Measurements from ENCODE around the gene ZNRD2. TPM values are rescaled to one million over a fixed set of nuclear protein-coding genes. Genes with fewer than 3 reads are reported as not detected.

ZNRD2 gene
- total RNA-seq, 1 experiment from 2014 or later: 31.7 TPM

- Histone ChIP-seq H3K4me1 (ENCODE audit: low read length) (peaks cover 19% of the 10 kb centered on the region), H4K20me1 (ENCODE audit: insufficient read depth, low read depth, low read length) (no peaks in the 10 kb centered on the region), H2AFZ (ENCODE audit: low read length) (no peak overlapping the region), H3K4me3 (ENCODE audit: low read length) (no peak overlapping the region), H3K4me2 (ENCODE audit: low read depth, low read length, poor library complexity, severe bottlenecking) (no peak overlapping the region), H3K9ac (ENCODE audit: low read length) (no peak overlapping the region), H3K9me3 (ENCODE audit: low read length) (no peaks in the 10 kb centered on the region), H3K79me2 (ENCODE audit: low read length) (no peaks in the 10 kb centered on the region), H3K27ac (ENCODE audit: low read length) (no peak overlapping the region), H3K27me3 (ENCODE audit: low read length) (no peaks in the 10 kb centered on the region), H3K36me3 (ENCODE audit: insufficient read depth, low read length) (no peaks in the 10 kb centered on the region), H3K9me2 (replicated peaks; ENCODE audit: insufficient read depth, low read length) (no peaks in the 10 kb centered on the region)
- no peak for DNase-seq
Observed at GRCh38 chr11:65557280-65558001, 12.8 kb upstream of the ZNRD2 start.

- no peaks in the 10 kb centered on the region for H3K27me3 ChIP-seq (ENCODE audit: low read length)
- DNase-seq: peak; percentile 56
- peak within 1 kb of the TSS; percentile 43; the same call in 1 of the 2 replicates for H3K4me3 ChIP-seq (ENCODE audit: low read length)
- H3K4me2 ChIP-seq (ENCODE audit: low read depth, low read length, poor library complexity, severe bottlenecking): peak within 1 kb of the TSS; percentile 55
- H3K9me2 ChIP-seq (replicated peaks; ENCODE audit: insufficient read depth, low read length): no peaks in the 10 kb centered on the region
- H3K9ac ChIP-seq (ENCODE audit: low read length): peak within 1 kb of the TSS; percentile 47
- no peaks in the 10 kb centered on the region for H3K36me3 ChIP-seq (ENCODE audit: insufficient read depth, low read length)
- no peak within 1 kb of the TSS for H3K27ac ChIP-seq (ENCODE audit: low read length)
- H4K20me1 ChIP-seq (ENCODE audit: insufficient read depth, low read depth, low read length): no peaks in the 10 kb centered on the region
- H2AFZ ChIP-seq (ENCODE audit: low read length): no peak within 1 kb of the TSS
- peaks cover 19% of the 10 kb centered on the region for H3K4me1 ChIP-seq (ENCODE audit: low read length)
- no peaks in the 10 kb centered on the region for H3K79me2 ChIP-seq (ENCODE audit: low read length)
- H3K9me3 ChIP-seq (ENCODE audit: low read length): no peaks in the 10 kb centered on the region
Observed at GRCh38 chr11:65558002-65558929, 12.0 kb upstream of the ZNRD2 start, which contains the start of gene LTBP3. Gene LTBP3 (minus strand): TSS chr11:65558359. CDS start chr11:65557959, 400 bp downstream.

GRCh38 chr11:65558930-65559509 lies 11.3 kb upstream of the ZNRD2 start:
- Histone ChIP-seq H3K9me3 (ENCODE audit: low read length) (no peaks in the 10 kb centered on the region), H4K20me1 (ENCODE audit: insufficient read depth, low read depth, low read length) (no peaks in the 10 kb centered on the region), H3K27me3 (ENCODE audit: low read length) (no peaks in the 10 kb centered on the region), H3K4me1 (ENCODE audit: low read length) (peaks cover 19% of the 10 kb centered on the region), H2AFZ (ENCODE audit: low read length) (no peak overlapping the region), H3K9me2 (replicated peaks; ENCODE audit: insufficient read depth, low read length) (no peaks in the 10 kb centered on the region), H3K79me2 (ENCODE audit: low read length) (no peaks in the 10 kb centered on the region), H3K27ac (ENCODE audit: low read length) (no peak overlapping the region), H3K36me3 (ENCODE audit: insufficient read depth, low read length) (no peaks in the 10 kb centered on the region), H3K9ac (ENCODE audit: low read length) (no peak overlapping the region), H3K4me2 (ENCODE audit: low read depth, low read length, poor library complexity, severe bottlenecking) (no peak overlapping the region), H3K4me3 (ENCODE audit: low read length) (no peak overlapping the region)
- no peak for DNase-seq

- no peak overlapping the region for H3K27ac ChIP-seq (ENCODE audit: low read length)
Observed at GRCh38 chr11:65559535-65559934, 10.7 kb upstream of the ZNRD2 start.

GRCh38 chr11:65559951-65560537 lies 10.2 kb upstream of the ZNRD2 start:
- no peaks in the 10 kb centered on the region for H3K36me3 ChIP-seq (ENCODE audit: insufficient read depth, low read length)
- no peak overlapping the region for H3K4me3 ChIP-seq (ENCODE audit: low read length)
- no peak overlapping the region for H3K9ac ChIP-seq (ENCODE audit: low read length)
- no peak overlapping the region for H3K4me2 ChIP-seq (ENCODE audit: low read depth, low read length, poor library complexity, severe bottlenecking)
- H3K9me2 ChIP-seq (replicated peaks; ENCODE audit: insufficient read depth, low read length): no peaks in the 10 kb centered on the region
- H4K20me1 ChIP-seq (ENCODE audit: insufficient read depth, low read depth, low read length): no peaks in the 10 kb centered on the region
- H3K4me1 ChIP-seq (ENCODE audit: low read length): peaks cover 19% of the 10 kb centered on the region
- H3K27me3 ChIP-seq (ENCODE audit: low read length): no peaks in the 10 kb centered on the region
- no peaks in the 10 kb centered on the region for H3K9me3 ChIP-seq (ENCODE audit: low read length)
- no peak overlapping the region for H2AFZ ChIP-seq (ENCODE audit: low read length)
- H3K27ac ChIP-seq (ENCODE audit: low read length): no peak overlapping the region
- no peak for DNase-seq
- no peaks in the 10 kb centered on the region for H3K79me2 ChIP-seq (ENCODE audit: low read length)

More at GRCh38 chr11:65559535-65559934, 10.7 kb upstream of the ZNRD2 start:
- no peak overlapping the region for H2AFZ ChIP-seq (ENCODE audit: low read length)
- no peak overlapping the region for H3K4me3 ChIP-seq (ENCODE audit: low read length)
- no peak overlapping the region for H3K9ac ChIP-seq (ENCODE audit: low read length)
- peaks cover 19% of the 10 kb centered on the region for H3K4me1 ChIP-seq (ENCODE audit: low read length)
- H3K9me3 ChIP-seq (ENCODE audit: low read length): no peaks in the 10 kb centered on the region
- H3K27me3 ChIP-seq (ENCODE audit: low read length): no peaks in the 10 kb centered on the region
- no peaks in the 10 kb centered on the region for H3K36me3 ChIP-seq (ENCODE audit: insufficient read depth, low read length)
- DNase-seq: no peak
- H4K20me1 ChIP-seq (ENCODE audit: insufficient read depth, low read depth, low read length): no peaks in the 10 kb centered on the region
- no peak overlapping the region for H3K4me2 ChIP-seq (ENCODE audit: low read depth, low read length, poor library complexity, severe bottlenecking)
- H3K9me2 ChIP-seq (replicated peaks; ENCODE audit: insufficient read depth, low read length): no peaks in the 10 kb centered on the region
- no peaks in the 10 kb centered on the region for H3K79me2 ChIP-seq (ENCODE audit: low read length)

- Histone ChIP-seq H4K20me1 (ENCODE audit: insufficient read depth, low read depth, low read length) (no peaks in the 10 kb centered on the region), H3K9me2 (replicated peaks; ENCODE audit: insufficient read depth, low read length) (no peaks in the 10 kb centered on the region), H3K9ac (ENCODE audit: low read length) (peak overlapping the region; percentile 17; the same call in 1 of the 2 replicates), H3K4me1 (ENCODE audit: low read length) (peaks cover 22% of the 10 kb centered on the region), H3K27me3 (ENCODE audit: low read length) (no peaks in the 10 kb centered on the region), H3K4me3 (ENCODE audit: low read length) (no peak overlapping the region), H3K27ac (ENCODE audit: low read length) (no peak overlapping the region), H3K36me3 (ENCODE audit: insufficient read depth, low read length) (no peaks in the 10 kb centered on the region), H3K4me2 (ENCODE audit: low read depth, low read length, poor library complexity, severe bottlenecking) (no peak overlapping the region), H3K9me3 (ENCODE audit: low read length) (no peaks in the 10 kb centered on the region), H3K79me2 (ENCODE audit: low read length) (no peaks in the 10 kb centered on the region), H2AFZ (ENCODE audit: low read length) (no peak overlapping the region)
- no peak for DNase-seq
Observed at GRCh38 chr11:65560555-65561418, 9.5 kb upstream of the ZNRD2 start.

- H3K9me2 ChIP-seq (replicated peaks; ENCODE audit: insufficient read depth, low read length): no peaks in the 10 kb centered on the region
- no peak overlapping the region for H3K27ac ChIP-seq (ENCODE audit: low read length)
- no peaks in the 10 kb centered on the region for H4K20me1 ChIP-seq (ENCODE audit: insufficient read depth, low read depth, low read length)
- H2AFZ ChIP-seq (ENCODE audit: low read length): no peak overlapping the region
- no peak overlapping the region for H3K4me2 ChIP-seq (ENCODE audit: low read depth, low read length, poor library complexity, severe bottlenecking)
- H3K4me1 ChIP-seq (ENCODE audit: low read length): peaks cover 34% of the 10 kb centered on the region
- no peaks in the 10 kb centered on the region for H3K79me2 ChIP-seq (ENCODE audit: low read length)
- H3K4me3 ChIP-seq (ENCODE audit: low read length): no peak overlapping the region
- H3K9me3 ChIP-seq (ENCODE audit: low read length): no peaks in the 10 kb centered on the region
- no peaks in the 10 kb centered on the region for H3K36me3 ChIP-seq (ENCODE audit: insufficient read depth, low read length)
- H3K9ac ChIP-seq (ENCODE audit: low read length): no peak overlapping the region
- no peaks in the 10 kb centered on the region for H3K27me3 ChIP-seq (ENCODE audit: low read length)
- no peak for DNase-seq
Observed at GRCh38 chr11:65562020-65562419, 8.3 kb upstream of the ZNRD2 start.

Measured in Karpas-422 (cell line).